Fibroblast of lung (primary cell): ENCODE data around the gene ZNF273. TPM values are rescaled to one million over a fixed set of nuclear protein-coding genes. Genes with fewer than 3 reads are reported as not detected.

ENCODE experiments used
- DNase-seq, 2 donors: peaks; one replicate each; pipeline versions ENCODE4 v3.0.0 to v3.0.0-alpha.2; 2010; ENCODE audit warnings: low read depth in 2 of 2
- H2AFZ ChIP-seq: 2 replicates; pipeline ENCODE4 v1.5.1; 2012; ENCODE audit warnings: low read length, control low read depth, inconsistent platforms
- H3K27ac ChIP-seq: 2 replicates; pipeline ENCODE4 v1.5.1; 2011; ENCODE audit warnings: low read length, control low read depth; ENCODE audit not compliant: insufficient read depth
- H3K27me3 ChIP-seq: 2 replicates; pipeline ENCODE4 v1.5.1; 2011; ENCODE audit warnings: mild to moderate bottlenecking, low read length; ENCODE audit not compliant: control insufficient read depth, insufficient read depth
- H3K36me3 ChIP-seq: 2 replicates; pipeline ENCODE4 v1.5.1; 2011; ENCODE audit warnings: low read length; ENCODE audit not compliant: control insufficient read depth, insufficient read depth
- H3K4me1 ChIP-seq: 2 replicates; pipeline ENCODE4 v1.5.1; 2011; ENCODE audit warnings: low read length; ENCODE audit not compliant: control insufficient read depth, insufficient read depth; ENCODE audit errors: extremely low read depth
- H3K4me2 ChIP-seq: 2 replicates; pipeline ENCODE4 v1.5.1; 2011; ENCODE audit warnings: low read length, control low read depth; ENCODE audit not compliant: insufficient read depth; ENCODE audit errors: extremely low read depth
- H3K4me3 ChIP-seq, 4 experiments: fragments of 200-600 bp in 1 of 4; sonication (generic) in 1 of 4; replicated peaks in 1 of 4; 2 replicates each; pipeline ENCODE4 v1.5.1; 2011 to 2016; ENCODE audit warnings: low read length in 4 of 4, low read depth in 3 of 4, mild to moderate bottlenecking in 3 of 4, control low read depth in 2 of 4, inconsistent platforms in 1 of 4, mixed read lengths in 1 of 4; ENCODE audit not compliant: insufficient read depth in 1 of 4; ENCODE audit errors: control extremely low read depth in 1 of 4
- H3K79me2 ChIP-seq: 2 replicates; pipeline ENCODE4 v1.5.1; 2012; ENCODE audit warnings: mild to moderate bottlenecking, low read length, inconsistent platforms; ENCODE audit not compliant: control insufficient read depth, insufficient read depth
- H3K9ac ChIP-seq: 2 replicates; pipeline ENCODE4 v1.5.1; 2011; ENCODE audit warnings: mild to moderate bottlenecking, low read length, control low read depth; ENCODE audit not compliant: insufficient read depth
- H3K9me3 ChIP-seq: 2 replicates; pipeline ENCODE4 v1.5.1; 2012; ENCODE audit warnings: low read depth, low read length; ENCODE audit not compliant: control insufficient read depth, insufficient read depth
- H4K20me1 ChIP-seq: 2 replicates; pipeline ENCODE4 v1.5.1; 2011; ENCODE audit warnings: low read length; ENCODE audit not compliant: control insufficient read depth, insufficient read depth; ENCODE audit errors: extremely low read depth
- EZH2 ChIP-seq: IDR thresholded peaks from 2 replicates; pipeline ENCODE4 v1.5.1; 2012; ENCODE audit warnings: low read length, control low read depth, mild to moderate bottlenecking; ENCODE audit errors: missing control alignments
- polyA plus RNA-seq, 2 donors: library from polyadenylated mRNA; depleted of rRNA in 1 of 2; stranded (reverse) in 1 of 2; unstranded in 1 of 2; fragments of >200 nt; gene quantifications; 2 replicates each; pipeline ENCODE4 v1.2.1, GENCODE V29; 2011 to 2012; ENCODE audit warnings: missing spikeins in 1 of 2
- total RNA-seq: library from RNA; depleted of rRNA; stranded (reverse); fragments of >200 nt; gene quantifications from 2 replicates; pipeline ENCODE4 v1.2.1, GENCODE V29; 2014
- TF ChIP-seq, protein P1 (sequence below), 2 donors: IDR thresholded peaks in 1 of 2; conservative IDR thresholded peaks in 1 of 2; 1 replicate in 1 of 2; 2 replicates in 1 of 2; pipeline ENCODE4 v1.5.1; 2011 to 2012; ENCODE audit warnings: low read length in 2 of 2, control low read depth in 1 of 2, inconsistent platforms in 1 of 2, low read depth in 1 of 2, mild to moderate bottlenecking in 1 of 2

Gene ZNF273
- total and polyA plus RNA-seq, 2 donors (not counting 1 experiment from before 2014, with no cell fraction given): 2.1 to 3.1 TPM

DNA sequence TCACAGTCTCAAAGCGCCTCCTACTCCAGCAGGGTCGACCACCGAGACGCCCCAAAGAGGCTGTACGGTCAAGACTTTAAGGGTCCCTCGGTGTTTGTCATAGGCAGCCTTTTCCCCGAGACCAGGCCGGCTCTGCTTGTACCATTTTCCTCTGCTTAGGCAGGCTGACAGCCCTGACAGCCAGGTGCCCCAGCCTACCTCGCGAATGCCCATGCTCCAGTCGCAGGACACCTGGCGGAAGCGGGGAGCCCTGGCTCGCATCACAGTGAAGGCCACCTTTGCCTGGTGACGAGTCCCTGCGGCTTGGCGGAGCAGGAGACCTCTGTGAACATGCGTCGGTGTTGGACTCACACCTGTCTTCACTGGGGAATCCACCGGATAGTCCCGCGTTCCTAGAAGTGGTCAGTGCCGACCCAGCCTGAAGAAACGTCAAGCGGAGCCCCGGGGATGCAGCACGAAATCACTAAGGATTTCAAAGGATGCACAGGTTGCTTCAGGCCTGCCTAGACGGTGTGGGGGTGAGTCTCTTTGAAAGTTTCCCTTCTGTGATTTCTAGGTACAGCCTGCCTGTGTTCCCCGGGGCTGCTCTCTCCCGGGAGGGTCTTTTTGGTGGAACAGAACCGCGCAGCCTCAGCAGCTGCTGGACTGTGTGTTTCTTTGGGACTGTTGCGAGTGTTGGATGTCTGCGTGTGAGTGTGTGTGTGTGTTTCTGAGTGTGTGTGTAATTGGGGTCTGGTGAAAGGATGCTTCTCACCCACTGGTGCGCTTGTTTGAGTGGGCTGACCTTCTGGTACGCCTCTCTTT is 30.5 kb upstream of the ZNF273 start:
- H3K79me2 ChIP-seq: no peaks in the 10 kb centered on the region
- no peak overlapping the region for H3K27ac ChIP-seq
- no peak overlapping the region for H3K4me2 ChIP-seq
- no peaks in the 10 kb centered on the region for H4K20me1 ChIP-seq
- no peaks in the 10 kb centered on the region for H3K9me3 ChIP-seq
- no peaks in the 10 kb centered on the region for H3K27me3 ChIP-seq
- no peaks in the 10 kb centered on the region for H3K4me1 ChIP-seq
- TF ChIP-seq EZH2: no peak
- TF ChIP-seq, protein P1, sequence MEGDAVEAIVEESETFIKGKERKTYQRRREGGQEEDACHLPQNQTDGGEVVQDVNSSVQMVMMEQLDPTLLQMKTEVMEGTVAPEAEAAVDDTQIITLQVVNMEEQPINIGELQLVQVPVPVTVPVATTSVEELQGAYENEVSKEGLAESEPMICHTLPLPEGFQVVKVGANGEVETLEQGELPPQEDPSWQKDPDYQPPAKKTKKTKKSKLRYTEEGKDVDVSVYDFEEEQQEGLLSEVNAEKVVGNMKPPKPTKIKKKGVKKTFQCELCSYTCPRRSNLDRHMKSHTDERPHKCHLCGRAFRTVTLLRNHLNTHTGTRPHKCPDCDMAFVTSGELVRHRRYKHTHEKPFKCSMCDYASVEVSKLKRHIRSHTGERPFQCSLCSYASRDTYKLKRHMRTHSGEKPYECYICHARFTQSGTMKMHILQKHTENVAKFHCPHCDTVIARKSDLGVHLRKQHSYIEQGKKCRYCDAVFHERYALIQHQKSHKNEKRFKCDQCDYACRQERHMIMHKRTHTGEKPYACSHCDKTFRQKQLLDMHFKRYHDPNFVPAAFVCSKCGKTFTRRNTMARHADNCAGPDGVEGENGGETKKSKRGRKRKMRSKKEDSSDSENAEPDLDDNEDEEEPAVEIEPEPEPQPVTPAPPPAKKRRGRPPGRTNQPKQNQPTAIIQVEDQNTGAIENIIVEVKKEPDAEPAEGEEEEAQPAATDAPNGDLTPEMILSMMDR (conservative IDR thresholded peaks at IDR 0.05 in 1 of 2, IDR thresholded peaks at IDR 0.05 in 1 of 2; ENCODE audit: low read depth in 1 of 2, low read length in 2 of 2): no peak
- H3K36me3 ChIP-seq: no peaks in the 10 kb centered on the region
- H3K4me3 ChIP-seq: no peak overlapping the region
- no peak overlapping the region for H3K9ac ChIP-seq
- DNase-seq: no peak
- H2AFZ ChIP-seq: no peak overlapping the region

DNA sequence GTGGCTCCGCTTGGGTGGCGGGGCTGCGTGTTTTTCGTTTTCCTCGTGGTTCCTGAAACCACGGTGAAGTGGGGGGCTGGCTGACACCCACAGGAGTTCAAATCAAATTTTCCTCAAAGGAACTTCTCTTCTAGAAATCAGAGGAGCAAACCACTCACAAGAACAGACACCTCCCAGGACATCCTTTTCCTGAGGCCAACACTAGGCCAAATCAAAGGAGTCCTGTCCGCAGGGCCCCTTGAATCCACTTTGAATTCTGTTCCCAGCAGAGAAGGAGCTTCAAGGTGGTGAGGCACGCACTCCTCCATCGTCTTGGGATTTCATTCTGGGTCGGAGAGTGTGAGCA is 29.9 kb upstream of the ZNF273 start:
- TF ChIP-seq, protein P1 (conservative IDR thresholded peaks at IDR 0.05 in 1 of 2, IDR thresholded peaks at IDR 0.05 in 1 of 2; ENCODE audit: low read depth in 1 of 2, low read length in 2 of 2): no peak
- TF ChIP-seq EZH2: no peak
- Histone ChIP-seq H3K4me2 (no peak overlapping the region), H3K4me1 (no peaks in the 10 kb centered on the region), H3K36me3 (no peaks in the 10 kb centered on the region), H3K9me3 (no peaks in the 10 kb centered on the region), H3K4me3 (no peak overlapping the region), H3K79me2 (no peaks in the 10 kb centered on the region), H4K20me1 (no peaks in the 10 kb centered on the region), H3K27ac (no peak overlapping the region), H3K27me3 (no peaks in the 10 kb centered on the region), H2AFZ (no peak overlapping the region), H3K9ac (no peak overlapping the region)
- DNase-seq: no peak

- no peaks in the 10 kb centered on the region for H3K36me3 ChIP-seq
- no peaks in the 10 kb centered on the region for H3K79me2 ChIP-seq
- H3K27ac ChIP-seq: no peak overlapping the region
- no peak for DNase-seq
- H3K9ac ChIP-seq: no peak overlapping the region
- no peaks in the 10 kb centered on the region for H3K27me3 ChIP-seq
- no peaks in the 10 kb centered on the region for H3K4me1 ChIP-seq
- H2AFZ ChIP-seq: no peak overlapping the region
- H3K4me2 ChIP-seq: no peak overlapping the region
- TF ChIP-seq, protein P1 (conservative IDR thresholded peaks at IDR 0.05 in 1 of 2, IDR thresholded peaks at IDR 0.05 in 1 of 2; ENCODE audit: low read depth in 1 of 2, low read length in 2 of 2): no peak
- no peak for TF ChIP-seq EZH2
- H4K20me1 ChIP-seq: no peaks in the 10 kb centered on the region
- no peak overlapping the region for H3K4me3 ChIP-seq
- H3K9me3 ChIP-seq: no peaks in the 10 kb centered on the region
These were observed 29.6 kb upstream of the ZNF273 start for GRCh38 chr7:64873517-64873916.
